RWPE2 (cell line): ENCODE data around the gene ALK.

Experiments used
- ATAC-seq: fragments of 200-7000 bp; cut with Tn5 transposase; 3 replicates; pipeline ENCODE4 v1.9.1; 2021; ENCODE audit warnings: low read depth
- DNase-seq: peaks from one replicate; pipeline ENCODE4 v3.0.0-alpha.2; 2020; ENCODE audit warnings: low spot score
- H3K27ac ChIP-seq: fragments of 450-650 bp; 2 replicates; pipeline ENCODE4 v1.5.1; 2017; ENCODE audit warnings: mild to moderate bottlenecking; ENCODE audit not compliant: poor library complexity, severe bottlenecking
- H3K27me3 ChIP-seq: fragments of 250-450 bp; sonication (Bioruptor Pico); 2 replicates; pipeline ENCODE4 v1.5.1; 2021; ENCODE audit warnings: mild to moderate bottlenecking, moderate library complexity; ENCODE audit not compliant: insufficient read depth, poor library complexity, severe bottlenecking
- H3K36me3 ChIP-seq: fragments of 250-450 bp; sonication (Bioruptor Pico); 2 replicates; pipeline ENCODE4 v1.5.1; 2020; ENCODE audit warnings: low read depth, mild to moderate bottlenecking, moderate library complexity
- H3K4me1 ChIP-seq: fragments of 250-450 bp; sonication (Bioruptor Pico); 2 replicates; pipeline ENCODE4 v1.5.1; 2021; ENCODE audit warnings: mild to moderate bottlenecking, moderate library complexity; ENCODE audit not compliant: insufficient read depth, poor library complexity, severe bottlenecking
- H3K4me3 ChIP-seq: fragments of 250-450 bp; sonication (Bioruptor Pico); 2 replicates; pipeline ENCODE4 v1.5.1; 2021; ENCODE audit warnings: mild to moderate bottlenecking, moderate library complexity; ENCODE audit not compliant: severe bottlenecking
- H3K9me3 ChIP-seq: fragments of 250-450 bp; sonication (Bioruptor Pico); 2 replicates; pipeline ENCODE4 v1.5.1; 2021; ENCODE audit warnings: mild to moderate bottlenecking, moderate library complexity; ENCODE audit not compliant: severe bottlenecking
- TF ChIP-seq, protein P1 (sequence below): fragments of 450-650 bp; IDR thresholded peaks from one replicate; pipeline ENCODE4 v1.5.1; 2017; ENCODE audit warnings: mild to moderate bottlenecking, moderate library complexity; ENCODE audit not compliant: poor library complexity, severe bottlenecking

The ALK gene

DNA sequence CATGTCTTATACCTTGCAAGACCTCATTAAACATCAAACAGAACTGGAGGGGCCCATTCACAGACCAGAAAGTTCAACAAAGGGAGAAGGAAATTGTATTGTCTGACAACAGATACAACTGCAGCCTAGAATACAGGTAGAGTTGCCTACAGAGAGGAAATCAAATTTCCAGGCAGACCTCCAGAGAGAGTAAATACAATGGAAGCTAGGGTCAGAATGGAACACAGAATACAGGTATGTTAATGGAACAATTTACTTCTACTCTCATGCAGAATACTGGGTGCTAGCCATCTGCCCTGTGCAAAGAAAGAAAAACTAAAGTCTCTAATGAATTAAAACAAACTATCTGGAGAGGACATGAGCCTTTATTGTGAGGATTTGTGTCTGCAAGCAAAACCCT lies 31.6 kb upstream of the ALK start:
- ATAC-seq: no peak
- no peaks in the 10 kb centered on the region for H3K9me3 ChIP-seq
- no peak for DNase-seq

DNA sequence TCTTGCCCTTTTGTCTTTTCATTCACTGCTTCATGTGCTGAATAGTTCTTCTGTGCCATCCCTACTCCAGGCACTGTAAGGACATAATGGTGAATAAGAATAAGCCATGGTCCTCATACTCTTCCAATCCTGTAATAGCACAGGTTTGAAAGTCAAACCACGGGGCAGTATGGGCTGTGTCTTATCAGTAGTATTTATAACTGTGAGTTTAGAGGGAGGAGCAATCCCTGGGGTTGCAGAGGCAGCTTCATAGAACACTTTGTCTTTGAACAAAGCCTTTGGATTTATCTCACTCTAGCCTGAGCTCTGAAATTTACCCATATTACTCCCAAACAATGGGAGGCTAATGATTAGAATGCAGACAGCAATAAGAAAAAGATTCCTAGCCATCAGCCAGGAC lies 30.2 kb upstream of the ALK start:
- ATAC-seq: no peak
- peaks cover 34% of the 10 kb centered on the region for H3K27me3 ChIP-seq
- DNase-seq: no peak
- H3K4me3 ChIP-seq: no peak overlapping the region
- no peaks in the 10 kb centered on the region for H3K9me3 ChIP-seq
- no peaks in the 10 kb centered on the region for H3K4me1 ChIP-seq
- no peaks in the 10 kb centered on the region for H3K36me3 ChIP-seq
- TF ChIP-seq, protein P1, sequence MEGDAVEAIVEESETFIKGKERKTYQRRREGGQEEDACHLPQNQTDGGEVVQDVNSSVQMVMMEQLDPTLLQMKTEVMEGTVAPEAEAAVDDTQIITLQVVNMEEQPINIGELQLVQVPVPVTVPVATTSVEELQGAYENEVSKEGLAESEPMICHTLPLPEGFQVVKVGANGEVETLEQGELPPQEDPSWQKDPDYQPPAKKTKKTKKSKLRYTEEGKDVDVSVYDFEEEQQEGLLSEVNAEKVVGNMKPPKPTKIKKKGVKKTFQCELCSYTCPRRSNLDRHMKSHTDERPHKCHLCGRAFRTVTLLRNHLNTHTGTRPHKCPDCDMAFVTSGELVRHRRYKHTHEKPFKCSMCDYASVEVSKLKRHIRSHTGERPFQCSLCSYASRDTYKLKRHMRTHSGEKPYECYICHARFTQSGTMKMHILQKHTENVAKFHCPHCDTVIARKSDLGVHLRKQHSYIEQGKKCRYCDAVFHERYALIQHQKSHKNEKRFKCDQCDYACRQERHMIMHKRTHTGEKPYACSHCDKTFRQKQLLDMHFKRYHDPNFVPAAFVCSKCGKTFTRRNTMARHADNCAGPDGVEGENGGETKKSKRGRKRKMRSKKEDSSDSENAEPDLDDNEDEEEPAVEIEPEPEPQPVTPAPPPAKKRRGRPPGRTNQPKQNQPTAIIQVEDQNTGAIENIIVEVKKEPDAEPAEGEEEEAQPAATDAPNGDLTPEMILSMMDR: no peak
- H3K27ac ChIP-seq: no peak overlapping the region

More for the DNA sequence above, 31.6 kb upstream of the ALK start:
- Histone ChIP-seq H3K4me3 (no peak overlapping the region), H3K36me3 (no peaks in the 10 kb centered on the region), H3K4me1 (no peaks in the 10 kb centered on the region), H3K27me3 (peaks cover 29% of the 10 kb centered on the region), H3K27ac (no peak overlapping the region)
- TF ChIP-seq, protein P1: no peak

DNA sequence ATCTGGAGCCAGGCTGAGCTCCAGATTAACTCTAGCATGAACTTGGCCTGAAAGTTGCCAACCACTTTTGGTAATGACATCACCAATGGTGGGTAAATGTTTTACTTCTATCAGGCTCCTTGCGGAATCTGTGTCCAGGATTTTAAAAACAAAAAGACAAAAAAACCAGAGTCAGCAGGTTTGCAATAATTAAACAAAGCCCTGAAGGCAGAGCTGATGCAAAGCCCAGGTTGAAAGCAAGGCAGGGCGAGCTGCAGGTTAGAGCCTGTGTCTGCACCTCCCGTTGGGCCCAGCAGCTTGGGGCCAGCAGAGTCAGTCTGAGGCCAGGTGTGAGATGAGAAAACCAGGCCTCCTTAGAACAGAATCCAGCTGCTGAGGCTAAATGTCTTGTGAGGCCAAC lies 29.1 kb upstream of the ALK start:
- TF ChIP-seq, protein P1: no peak
- ATAC-seq (no peak), DNase-seq (no peak)
- Histone ChIP-seq H3K4me3 (no peak overlapping the region), H3K27me3 (peaks cover 27% of the 10 kb centered on the region), H3K36me3 (no peaks in the 10 kb centered on the region), H3K27ac (no peak overlapping the region), H3K4me1 (no peaks in the 10 kb centered on the region), H3K9me3 (no peaks in the 10 kb centered on the region)

DNA sequence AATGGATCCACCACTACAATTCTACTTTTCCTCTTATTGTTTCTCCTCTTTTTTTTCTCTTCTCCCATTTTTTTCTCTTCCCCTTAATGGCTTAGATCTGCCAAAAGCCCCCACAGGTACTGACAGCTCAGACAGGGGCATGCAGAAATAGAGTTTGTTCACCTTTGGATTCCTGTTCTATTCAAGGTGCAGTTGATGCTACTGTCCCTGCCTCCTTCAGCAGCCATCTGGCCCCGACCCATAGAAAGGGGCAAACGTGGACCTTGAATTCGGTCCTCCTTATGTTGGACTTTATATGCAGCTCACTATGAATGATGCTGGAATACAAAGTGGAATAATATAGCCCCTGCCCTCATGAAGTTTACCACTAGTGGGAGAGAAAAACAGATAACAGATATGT lies 27.7 kb upstream of the ALK start:
- Histone ChIP-seq H3K4me3 (no peak overlapping the region), H3K27me3 (peaks cover 16% of the 10 kb centered on the region), H3K9me3 (no peaks in the 10 kb centered on the region), H3K4me1 (no peaks in the 10 kb centered on the region), H3K27ac (no peak overlapping the region), H3K36me3 (no peaks in the 10 kb centered on the region)
- ATAC-seq (no peak), DNase-seq (no peak)
- TF ChIP-seq, protein P1: no peak

DNA sequence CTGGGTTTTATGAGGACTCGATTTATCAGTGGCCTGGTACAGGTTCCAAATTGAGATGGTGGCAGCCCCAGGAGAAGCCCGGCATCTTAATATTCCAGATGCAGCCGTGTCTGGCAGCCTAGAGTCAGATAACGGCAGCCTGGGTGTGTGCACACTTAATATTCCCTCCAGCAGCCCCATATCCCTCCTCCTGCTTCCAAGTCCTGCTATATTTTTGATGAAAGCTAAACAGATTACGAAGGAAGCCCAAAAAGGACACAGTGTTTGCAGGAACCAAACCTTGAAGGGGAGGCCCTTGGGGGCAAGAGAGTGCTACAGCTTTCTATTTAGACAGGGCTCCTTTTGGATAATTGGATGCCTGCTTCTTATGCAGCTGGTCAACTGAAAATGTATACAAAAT lies 25.1 kb upstream of the ALK start:
- Histone ChIP-seq H3K4me1 (no peaks in the 10 kb centered on the region), H3K27me3 (peaks cover 12% of the 10 kb centered on the region), H3K36me3 (no peaks in the 10 kb centered on the region), H3K9me3 (no peaks in the 10 kb centered on the region), H3K27ac (no peak overlapping the region), H3K4me3 (no peak overlapping the region)
- ATAC-seq (no peak), DNase-seq (no peak)
- TF ChIP-seq, protein P1: no peak
